Fibroblast of skin of abdomen (primary cell): ENCODE measurements around the gene ARX.

Experiments used
- DNase-seq: peaks from one replicate; pipeline ENCODE4 v3.0.0-alpha.2; 2013

The ARX gene

DNA sequence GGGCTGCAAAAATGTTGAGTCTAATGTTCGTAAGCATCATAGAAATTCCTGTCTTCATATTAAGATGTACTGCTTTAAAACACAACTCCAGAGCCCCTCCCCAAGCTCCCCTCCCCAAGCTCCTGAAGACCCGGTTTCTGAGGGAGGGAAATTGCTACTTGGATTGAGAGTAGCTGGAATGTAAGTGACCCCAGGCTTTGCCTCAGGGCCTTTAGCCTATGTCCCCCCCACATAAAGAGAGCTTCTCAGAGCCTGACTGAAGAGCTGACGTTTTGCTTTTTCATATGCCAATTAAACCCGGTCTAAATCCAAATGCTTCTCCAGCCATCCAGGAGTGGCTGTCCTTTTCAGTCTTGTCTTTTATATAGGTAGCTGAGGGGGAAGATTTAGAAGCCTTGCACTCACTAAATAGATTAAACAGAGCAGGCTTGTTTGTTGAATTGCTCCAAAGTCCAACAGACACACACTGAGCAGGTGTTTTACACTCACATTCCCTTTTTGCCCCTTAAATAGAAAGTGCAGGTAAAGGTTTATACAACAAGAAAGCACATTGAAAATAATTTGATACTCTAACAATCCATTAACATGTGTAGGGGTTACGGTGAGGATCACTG is 19.6 kb downstream of the ARX start:
- no peak for DNase-seq

- no peak for DNase-seq
Measured at GRCh38 chrX:24993879-24994278, 21.9 kb downstream of the ARX start.

DNA sequence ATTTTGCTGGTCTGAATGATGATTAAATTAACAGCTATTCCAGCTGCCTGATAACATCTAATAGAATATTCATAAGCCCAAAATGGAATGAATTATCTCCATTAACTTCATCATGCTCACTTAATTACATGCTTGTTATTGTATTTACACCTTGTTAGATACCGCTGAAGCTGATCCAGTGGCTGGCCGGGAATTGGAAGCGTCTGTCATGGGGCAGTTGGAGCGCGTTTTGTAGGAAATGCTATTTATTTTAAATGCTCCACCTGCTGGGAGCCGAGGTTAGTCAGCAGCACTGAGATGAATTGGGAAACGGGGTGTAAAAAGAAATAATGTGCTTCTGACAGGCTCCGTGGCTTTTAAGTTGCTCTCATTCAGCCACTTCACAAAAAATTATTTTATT is 25.2 kb downstream of the ARX start:
- no peak for DNase-seq

- DNase-seq, result no peak
Measured at GRCh38 chrX:24988314-24988713, 27.5 kb downstream of the ARX start.

GRCh38 chrX:24987731-24988130 is 28.0 kb downstream of the ARX start:
- no peak for DNase-seq

- DNase-seq, result no peak
Measured at GRCh38 chrX:24985120-24985519, 30.6 kb downstream of the ARX start.

- no peak for DNase-seq
Measured at GRCh38 chrX:24983931-24984330, 31.8 kb downstream of the ARX start.

DNA sequence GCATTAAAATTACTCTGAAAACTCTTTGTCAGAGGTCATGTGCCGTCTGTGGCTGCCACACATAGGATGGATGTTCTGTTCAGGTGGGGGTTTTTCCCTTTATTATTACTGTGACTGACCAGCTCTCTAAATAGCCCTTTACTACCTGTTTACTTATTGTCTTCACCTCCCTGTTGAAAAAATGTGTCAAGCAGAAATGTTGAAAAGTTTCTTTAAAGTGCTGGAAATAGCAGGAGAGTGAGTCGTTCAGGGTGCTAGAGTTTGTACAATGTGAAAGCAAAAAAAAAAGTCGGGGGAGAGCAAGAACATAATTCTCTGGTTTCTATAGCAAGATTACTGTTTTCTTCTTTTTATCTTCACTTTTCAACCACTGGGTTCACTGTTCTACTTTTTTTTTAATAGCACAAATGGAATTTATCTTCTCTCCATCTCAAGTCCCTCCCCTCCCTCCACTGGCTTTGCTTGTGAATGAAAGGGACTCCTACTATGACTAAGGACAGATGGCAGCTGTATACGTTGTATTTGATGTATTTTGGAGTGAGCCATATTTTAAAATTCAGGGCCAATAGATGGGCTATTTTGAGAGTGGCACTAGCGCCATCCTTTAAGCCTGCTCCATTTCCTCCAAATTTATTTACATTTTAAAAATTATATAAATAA is 33.3 kb downstream of the ARX start:
- peak; percentile 21 for DNase-seq

DNA sequence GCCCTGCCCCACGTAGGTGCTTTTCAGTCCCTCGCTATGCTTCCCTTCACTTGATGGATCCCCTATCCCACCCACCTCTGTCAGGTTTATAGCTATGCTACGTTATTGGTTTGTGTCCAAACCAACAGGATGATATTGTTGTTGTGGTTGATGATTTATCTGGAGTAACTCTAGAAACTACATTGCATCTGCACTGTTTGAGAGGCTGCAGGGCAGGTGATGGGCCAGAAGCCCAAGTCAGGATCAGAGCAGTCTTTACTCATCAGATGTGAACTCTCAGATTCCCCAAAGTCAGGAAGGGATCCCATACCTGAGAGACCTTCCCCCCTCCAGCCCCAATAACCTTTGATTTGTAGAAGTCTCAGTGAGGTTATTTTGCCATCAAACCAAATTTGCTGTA is 34.7 kb downstream of the ARX start:
- no peak for DNase-seq

GRCh38 chrX:24979081-24979480 is 36.7 kb downstream of the ARX start:
- peak; percentile 36 for DNase-seq

DNA sequence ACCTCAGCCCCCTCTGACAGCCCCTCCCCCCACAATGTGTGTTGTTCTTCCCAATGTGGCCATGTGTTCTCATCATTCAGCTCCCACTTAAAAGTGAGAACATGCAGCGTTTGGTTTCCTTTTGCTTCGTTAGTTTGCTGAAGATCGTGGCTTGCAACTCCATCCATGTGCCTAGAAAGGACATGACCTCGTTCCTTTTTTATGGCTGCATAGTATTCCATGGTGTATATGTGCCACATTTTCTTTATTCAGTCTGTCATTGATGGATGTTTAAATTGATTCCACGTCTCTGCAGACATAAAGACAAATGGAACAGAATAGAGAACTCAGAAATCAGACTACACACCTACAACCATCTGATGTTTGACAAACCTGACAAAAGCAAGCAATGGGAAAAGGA is 46.0 kb downstream of the ARX start:
- DNase-seq, result no peak

DNA sequence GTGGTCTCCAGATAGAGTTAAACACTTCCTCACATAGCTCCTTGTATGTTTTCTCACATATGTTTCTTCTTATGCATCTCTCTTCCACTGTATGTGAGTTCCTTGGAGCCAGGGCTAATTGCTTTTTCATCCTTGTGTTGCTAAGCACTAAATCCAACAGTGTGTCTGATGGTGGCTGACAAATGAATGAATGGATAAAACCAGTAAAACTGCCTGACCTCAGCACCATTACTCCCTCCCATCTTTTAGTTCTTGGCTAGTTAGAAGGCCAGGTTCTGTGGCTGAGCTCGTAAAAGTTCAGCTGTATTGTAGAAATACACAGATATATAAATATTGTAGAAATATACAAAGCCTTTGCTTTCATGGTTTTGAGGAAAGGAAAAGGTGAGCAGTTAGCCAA is 50.4 kb downstream of the ARX start:
- DNase-seq, result no peak

- DNase-seq, result peak; percentile 27
Measured at GRCh38 chrX:24963823-24964222, 51.9 kb downstream of the ARX start.

DNA sequence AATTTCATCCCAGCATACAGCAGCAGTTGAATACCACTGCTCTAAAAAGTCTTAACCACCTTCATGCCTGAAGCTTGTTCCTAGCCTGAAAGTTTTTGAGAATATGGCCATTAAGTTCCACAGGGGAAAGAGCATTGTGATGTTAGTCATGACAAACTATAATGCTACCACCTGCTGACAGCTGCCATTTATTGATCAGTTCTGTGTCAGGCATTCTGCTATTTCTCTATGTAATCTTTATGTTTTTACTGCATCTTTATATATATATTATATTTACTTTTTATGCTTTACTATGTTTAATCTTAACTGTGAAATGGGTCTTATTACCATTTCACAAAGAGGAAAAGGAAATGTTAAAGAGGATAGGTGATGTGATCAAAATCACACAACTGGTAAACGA is 54.0 kb downstream of the ARX start:
- DNase-seq, result no peak

DNA sequence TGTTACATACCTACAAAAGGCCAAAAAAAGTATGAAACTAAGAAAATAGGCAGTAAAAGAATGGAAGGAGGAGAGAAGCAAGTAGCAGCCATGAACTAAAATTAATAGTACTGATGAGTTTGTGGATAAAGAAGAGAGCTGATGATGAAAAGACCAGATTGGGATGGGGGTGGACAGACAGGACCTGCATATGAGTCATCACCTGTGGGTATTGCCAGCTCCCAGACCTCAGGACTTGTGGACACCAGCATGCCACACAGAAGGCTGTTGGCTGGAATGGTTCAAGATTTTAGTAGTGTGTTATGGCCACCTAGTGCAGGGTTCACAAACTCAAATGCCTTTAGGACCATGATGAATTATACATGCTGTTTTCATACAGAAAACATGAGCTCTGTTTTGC is 58.9 kb downstream of the ARX start:
- DNase-seq, result peak; percentile 3

- DNase-seq, result no peak
Measured at GRCh38 chrX:24955372-24955930, 60.3 kb downstream of the ARX start.

GRCh38 chrX:24954732-24955131 is 61.0 kb downstream of the ARX start:
- DNase-seq, result no peak
